Ishikawa (cell line): ENCODE data around the gene PRKCH.

Experiments used
- CEBPB ChIP-seq: IDR thresholded peaks from 2 replicates; pipeline ENCODE4 v1.6.1; 2012
- CREB1 ChIP-seq: IDR thresholded peaks from 2 replicates; pipeline ENCODE4 v1.6.1; 2012; ENCODE audit warnings: low read depth
- EGR1 ChIP-seq: IDR thresholded peaks from 2 replicates; pipeline ENCODE4 v1.6.1; 2012
- EP300 ChIP-seq: IDR thresholded peaks from 2 replicates; pipeline ENCODE4 v1.6.1; 2012; ENCODE audit warnings: borderline replicate concordance
- FOXM1 ChIP-seq: IDR thresholded peaks from 2 replicates; pipeline ENCODE4 v1.6.1; 2012; ENCODE audit warnings: low read depth, borderline replicate concordance
- NFIC ChIP-seq: IDR thresholded peaks from 2 replicates; pipeline ENCODE4 v1.6.1; 2012
- RAD21 ChIP-seq: IDR thresholded peaks from 2 replicates; pipeline ENCODE4 v1.6.1; 2012; ENCODE audit warnings: low read depth
- TAF1 ChIP-seq: IDR thresholded peaks from 2 replicates; pipeline ENCODE4 v1.6.1; 2012; ENCODE audit warnings: low read depth, mild to moderate bottlenecking
- TCF12 ChIP-seq: IDR thresholded peaks from 2 replicates; pipeline ENCODE4 v1.6.1; 2012; ENCODE audit warnings: low read depth
- TEAD4 ChIP-seq: IDR thresholded peaks from 2 replicates; pipeline ENCODE4 v1.6.1; 2012
- YY1 ChIP-seq: IDR thresholded peaks from 2 replicates; pipeline ENCODE4 v1.6.1; 2012; ENCODE audit warnings: low read depth
- ZBTB7A ChIP-seq: IDR thresholded peaks from 2 replicates; pipeline ENCODE4 v1.6.1; 2012; ENCODE audit warnings: low read depth
- TF ChIP-seq, protein P1 (sequence below): IDR thresholded peaks from 2 replicates; pipeline ENCODE4 v1.6.1; 2012; ENCODE audit warnings: low read depth, mild to moderate bottlenecking
- TF ChIP-seq, protein P2 (sequence below): IDR thresholded peaks from 2 replicates; pipeline ENCODE4 v1.6.1; 2012
- TF ChIP-seq, protein P3 (sequence below): IDR thresholded peaks from 2 replicates; pipeline ENCODE4 v1.6.1; 2012

PRKCH gene

DNA sequence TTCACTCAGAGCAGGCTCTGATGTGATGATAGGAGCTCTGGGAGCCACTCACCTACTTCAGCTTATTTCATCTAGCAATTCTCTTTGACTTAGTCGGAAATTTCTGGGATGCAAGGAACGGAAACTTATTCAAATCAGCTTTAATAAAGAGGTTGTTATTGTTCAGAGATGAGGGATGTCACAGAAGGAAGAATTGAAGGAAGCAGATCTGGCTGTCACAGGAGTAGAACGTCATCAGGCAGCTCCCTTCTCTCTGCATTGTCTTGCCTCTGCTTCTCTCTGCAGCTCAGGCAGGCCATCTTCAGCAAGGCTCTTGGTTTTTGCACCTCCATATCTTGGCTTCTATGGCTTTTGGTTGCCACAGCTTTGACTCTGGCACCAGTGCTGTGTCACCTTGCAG is 32.7 kb upstream of the PRKCH start:
- TF ChIP-seq TAF1: no peak

DNA sequence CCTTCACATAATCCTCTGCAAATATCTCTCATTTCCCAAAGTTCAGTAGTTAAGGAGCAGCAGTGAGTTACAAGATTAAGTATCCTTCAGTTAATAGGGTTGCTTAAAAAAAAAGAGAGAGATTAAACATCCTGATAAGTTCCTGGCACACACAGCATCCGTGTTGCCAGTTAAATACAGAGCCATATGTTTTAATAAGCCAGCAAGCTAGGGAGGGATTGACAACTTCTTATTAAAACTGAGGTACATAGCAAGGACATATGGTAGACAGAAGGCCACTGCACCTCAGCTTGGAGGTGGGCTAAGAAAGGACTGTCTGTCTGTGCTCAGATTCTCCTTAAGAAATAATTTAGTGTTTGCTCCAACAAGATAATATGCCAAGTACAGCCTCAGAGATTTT is 30.7 kb upstream of the PRKCH start:
- TF ChIP-seq CREB1: no peak
- TF ChIP-seq, protein P1, sequence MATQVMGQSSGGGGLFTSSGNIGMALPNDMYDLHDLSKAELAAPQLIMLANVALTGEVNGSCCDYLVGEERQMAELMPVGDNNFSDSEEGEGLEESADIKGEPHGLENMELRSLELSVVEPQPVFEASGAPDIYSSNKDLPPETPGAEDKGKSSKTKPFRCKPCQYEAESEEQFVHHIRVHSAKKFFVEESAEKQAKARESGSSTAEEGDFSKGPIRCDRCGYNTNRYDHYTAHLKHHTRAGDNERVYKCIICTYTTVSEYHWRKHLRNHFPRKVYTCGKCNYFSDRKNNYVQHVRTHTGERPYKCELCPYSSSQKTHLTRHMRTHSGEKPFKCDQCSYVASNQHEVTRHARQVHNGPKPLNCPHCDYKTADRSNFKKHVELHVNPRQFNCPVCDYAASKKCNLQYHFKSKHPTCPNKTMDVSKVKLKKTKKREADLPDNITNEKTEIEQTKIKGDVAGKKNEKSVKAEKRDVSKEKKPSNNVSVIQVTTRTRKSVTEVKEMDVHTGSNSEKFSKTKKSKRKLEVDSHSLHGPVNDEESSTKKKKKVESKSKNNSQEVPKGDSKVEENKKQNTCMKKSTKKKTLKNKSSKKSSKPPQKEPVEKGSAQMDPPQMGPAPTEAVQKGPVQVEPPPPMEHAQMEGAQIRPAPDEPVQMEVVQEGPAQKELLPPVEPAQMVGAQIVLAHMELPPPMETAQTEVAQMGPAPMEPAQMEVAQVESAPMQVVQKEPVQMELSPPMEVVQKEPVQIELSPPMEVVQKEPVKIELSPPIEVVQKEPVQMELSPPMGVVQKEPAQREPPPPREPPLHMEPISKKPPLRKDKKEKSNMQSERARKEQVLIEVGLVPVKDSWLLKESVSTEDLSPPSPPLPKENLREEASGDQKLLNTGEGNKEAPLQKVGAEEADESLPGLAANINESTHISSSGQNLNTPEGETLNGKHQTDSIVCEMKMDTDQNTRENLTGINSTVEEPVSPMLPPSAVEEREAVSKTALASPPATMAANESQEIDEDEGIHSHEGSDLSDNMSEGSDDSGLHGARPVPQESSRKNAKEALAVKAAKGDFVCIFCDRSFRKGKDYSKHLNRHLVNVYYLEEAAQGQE: no peak
- TF ChIP-seq, protein P2, sequence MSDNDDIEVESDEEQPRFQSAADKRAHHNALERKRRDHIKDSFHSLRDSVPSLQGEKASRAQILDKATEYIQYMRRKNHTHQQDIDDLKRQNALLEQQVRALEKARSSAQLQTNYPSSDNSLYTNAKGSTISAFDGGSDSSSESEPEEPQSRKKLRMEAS: no peak
- no peak for TF ChIP-seq RAD21
- no peak for TF ChIP-seq FOXM1
- TF ChIP-seq YY1: no peak
- TF ChIP-seq TCF12: no peak
- no peak for TF ChIP-seq NFIC
- no peak for TF ChIP-seq EP300
- TF ChIP-seq TEAD4: no peak
- TF ChIP-seq CEBPB: no peak
- TF ChIP-seq ZBTB7A: no peak

DNA sequence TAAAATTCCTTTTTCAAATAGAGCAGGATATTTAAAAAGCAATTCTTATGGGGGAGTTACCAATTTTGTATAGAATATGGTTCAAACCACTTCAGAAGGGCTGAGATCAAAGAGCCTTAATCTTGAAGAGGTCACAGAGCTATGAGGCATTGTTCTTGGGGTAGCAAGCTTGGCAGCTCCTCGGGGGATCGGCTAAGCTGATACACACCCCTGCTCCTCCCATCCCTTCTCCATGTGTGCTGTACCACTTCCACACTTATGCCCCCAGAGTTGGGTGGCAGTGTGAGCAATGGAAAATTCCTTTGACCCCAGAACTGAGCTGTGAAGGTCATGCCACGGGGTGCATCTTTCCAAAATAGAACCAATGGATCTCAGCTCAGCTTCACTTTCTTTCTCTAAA is 25.2 kb upstream of the PRKCH start:
- TF ChIP-seq RAD21 (no peak), YY1 (no peak), FOXM1 (no peak), TEAD4 (no peak), ZBTB7A (no peak), CEBPB (no peak), NFIC (no peak), CREB1 (no peak), TAF1 (no peak), TCF12 (no peak), EP300 (no peak)
- TF ChIP-seq, protein P3, sequence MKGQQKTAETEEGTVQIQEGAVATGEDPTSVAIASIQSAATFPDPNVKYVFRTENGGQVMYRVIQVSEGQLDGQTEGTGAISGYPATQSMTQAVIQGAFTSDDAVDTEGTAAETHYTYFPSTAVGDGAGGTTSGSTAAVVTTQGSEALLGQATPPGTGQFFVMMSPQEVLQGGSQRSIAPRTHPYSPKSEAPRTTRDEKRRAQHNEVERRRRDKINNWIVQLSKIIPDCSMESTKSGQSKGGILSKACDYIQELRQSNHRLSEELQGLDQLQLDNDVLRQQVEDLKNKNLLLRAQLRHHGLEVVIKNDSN: no peak
- TF ChIP-seq, protein P2: no peak

DNA sequence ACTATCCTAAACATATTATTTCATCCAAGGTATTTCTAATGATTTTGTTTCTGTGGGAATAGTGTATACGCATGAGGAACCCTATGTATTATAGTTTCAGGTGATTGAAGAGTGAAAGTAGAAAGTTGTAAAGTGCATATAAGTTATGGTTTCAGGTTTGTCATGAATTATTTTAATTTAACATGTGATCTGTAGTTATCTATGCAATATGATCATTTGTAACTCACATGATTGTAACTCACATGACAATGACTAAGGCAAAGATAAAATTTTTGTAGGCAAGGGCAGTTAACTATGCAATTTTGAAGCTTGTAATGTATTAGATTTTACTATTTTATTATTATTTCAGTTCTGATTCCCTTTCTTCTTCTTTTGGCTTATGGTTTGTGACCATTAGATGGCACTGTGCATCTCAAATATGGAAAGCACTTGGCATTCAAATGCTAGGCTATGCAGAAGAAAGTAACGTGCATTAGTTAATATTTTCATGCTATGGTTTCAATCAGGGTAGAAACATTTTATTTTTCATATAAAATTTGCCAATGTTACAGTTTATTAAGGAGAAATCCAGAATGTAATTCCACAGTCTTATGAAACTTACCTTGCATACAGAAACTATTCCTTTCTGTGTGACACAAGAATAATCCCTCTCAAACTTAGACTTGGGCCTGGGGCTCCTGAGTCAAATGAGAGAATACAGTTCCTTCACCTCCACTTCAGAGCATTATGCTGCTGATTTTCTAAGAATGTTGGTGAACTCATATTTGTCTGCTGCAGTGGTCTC is 24.5 kb upstream of the PRKCH start:
- TF ChIP-seq RAD21: peak; percentile 83
- TF ChIP-seq, protein P3: no peak

DNA sequence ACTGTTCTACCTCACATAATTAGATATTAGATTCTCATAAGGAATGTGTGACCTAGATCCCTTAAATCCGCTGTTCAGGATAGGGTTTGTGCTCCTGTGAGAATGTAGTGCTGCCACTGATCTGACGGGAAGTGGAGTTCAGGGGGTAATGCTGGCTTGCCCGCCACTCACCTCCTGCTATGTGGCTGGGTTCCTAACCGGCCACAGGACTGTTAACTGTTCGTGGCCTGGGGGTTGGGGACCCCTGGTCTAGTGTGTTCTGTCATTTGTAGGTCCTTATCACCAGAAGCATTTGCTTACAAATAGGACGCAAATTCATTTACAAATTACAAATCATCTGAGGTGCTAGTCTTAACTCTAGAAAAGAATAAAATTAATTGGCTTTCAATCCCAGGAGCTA is 23.8 kb upstream of the PRKCH start:
- no peak for TF ChIP-seq TEAD4
- TF ChIP-seq TAF1: no peak
- TF ChIP-seq RAD21: no peak
- TF ChIP-seq EP300: no peak
- TF ChIP-seq ZBTB7A: no peak
- no peak for TF ChIP-seq CREB1
- TF ChIP-seq NFIC: no peak
- TF ChIP-seq, protein P2: no peak
- TF ChIP-seq, protein P1: no peak
- TF ChIP-seq EGR1: no peak
- TF ChIP-seq TCF12: no peak

DNA sequence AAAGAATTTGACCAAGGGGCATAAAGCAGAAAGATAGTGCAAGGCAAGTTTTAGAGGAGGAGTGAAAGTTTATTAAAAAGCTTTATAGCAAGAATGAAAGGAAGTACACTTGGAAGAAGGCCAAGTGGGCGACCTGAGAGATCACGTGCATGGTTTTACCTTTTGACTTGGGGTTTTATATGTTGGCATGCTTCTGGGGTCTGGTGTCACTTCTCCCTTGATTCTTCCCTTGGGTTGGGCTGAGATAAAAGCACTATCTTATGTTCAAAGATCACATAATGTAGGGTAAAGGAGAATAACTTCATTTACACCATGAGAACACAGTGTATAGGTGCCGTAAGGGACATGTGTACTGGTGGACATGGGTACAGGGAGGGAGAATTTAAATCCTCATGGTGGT is 22.6 kb upstream of the PRKCH start:
- TF ChIP-seq EGR1: no peak
- TF ChIP-seq, protein P1: no peak
- TF ChIP-seq TAF1: no peak
- TF ChIP-seq CEBPB: no peak
- TF ChIP-seq FOXM1: no peak
- TF ChIP-seq CREB1: no peak
- TF ChIP-seq EP300: no peak
- TF ChIP-seq TCF12: no peak
- TF ChIP-seq RAD21: no peak
- no peak for TF ChIP-seq ZBTB7A
